C1 segment of cervical spinal cord (tissue), 14 donors: ENCODE data around the gene LYPD3.
"Not testable (repeated sequence)": the region's sequence is repeated elsewhere in the genome, so short reads cannot be mapped to it uniquely, and the experiment has no call there.

Source experiments
- DNase-seq, 14 donors: peaks; one replicate each; lab custom pipeline; 2025; lab: John Stamatoyannopoulos, UW

LYPD3 gene

DNA sequence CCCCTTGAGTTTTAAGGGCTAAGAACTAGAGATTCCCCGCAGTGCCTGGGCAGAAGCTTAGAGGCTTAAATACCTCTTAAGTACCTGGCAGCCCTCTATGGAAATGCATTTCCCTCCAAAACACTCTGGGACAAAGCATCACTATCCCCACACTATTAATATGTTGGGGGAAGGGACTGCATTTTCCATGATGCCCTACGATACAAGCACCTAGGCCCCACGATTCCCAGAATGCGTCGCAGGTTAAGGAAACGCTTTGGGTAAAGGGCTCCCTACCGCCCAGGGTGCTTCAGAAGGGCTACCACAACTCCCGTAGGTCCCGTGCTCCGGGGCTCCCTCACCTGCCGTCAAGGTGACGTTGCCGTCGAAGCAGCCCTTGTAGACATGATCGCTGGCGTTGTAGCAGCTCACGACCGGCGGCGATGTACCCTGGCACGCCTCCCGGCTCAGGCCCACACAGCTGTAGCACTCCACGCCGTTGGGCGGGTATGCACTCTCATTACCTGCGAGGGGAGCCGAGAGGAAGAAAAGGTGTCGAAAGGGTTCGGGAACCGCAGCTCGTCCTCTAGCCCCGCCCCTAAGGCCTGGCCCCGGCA, 2.5 kb downstream of the LYPD3 start:
- no peak for DNase-seq

DNA sequence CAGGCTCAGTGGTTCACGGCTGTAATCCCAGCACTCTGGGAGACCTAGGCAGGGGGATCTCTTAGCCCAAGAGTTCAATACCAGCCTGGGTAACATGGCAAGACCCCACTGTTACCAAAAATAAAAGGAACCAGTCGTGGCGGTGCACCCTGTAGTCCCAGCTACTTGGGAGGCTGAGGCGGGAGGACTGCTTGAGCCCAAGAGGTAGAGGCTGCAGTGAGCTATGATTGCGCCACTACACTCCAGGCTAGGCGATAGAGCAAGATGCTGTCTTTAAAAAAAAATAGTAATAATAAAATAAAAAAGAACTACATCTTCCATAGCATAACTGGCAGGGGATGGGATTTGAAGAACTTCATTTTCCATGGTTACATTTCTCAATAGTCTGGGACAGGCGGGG, 3.0 kb downstream of the LYPD3 start:
- DNase-seq = no peak

DNA sequence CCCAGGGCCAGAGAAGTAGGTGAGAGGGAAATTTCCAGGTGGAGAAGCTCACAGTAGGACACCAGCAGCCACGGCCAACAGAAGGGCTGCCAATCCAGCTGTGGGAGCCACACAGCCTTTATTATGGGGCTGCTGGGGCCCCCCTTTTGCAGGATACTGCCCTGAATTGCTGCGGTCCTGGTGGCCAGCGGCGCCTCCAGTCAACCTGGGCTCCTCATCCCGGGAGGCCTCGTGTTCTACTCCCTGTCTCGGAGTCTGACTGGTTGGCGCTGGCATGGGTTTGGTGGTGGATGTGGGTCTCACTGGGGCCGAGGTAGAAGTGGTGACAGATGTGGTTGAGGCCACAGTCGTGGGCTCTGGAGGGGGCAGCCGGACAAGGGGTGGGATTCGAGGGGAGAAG, 4.1 kb downstream of the LYPD3 start:
- DNase-seq = no peak

DNA sequence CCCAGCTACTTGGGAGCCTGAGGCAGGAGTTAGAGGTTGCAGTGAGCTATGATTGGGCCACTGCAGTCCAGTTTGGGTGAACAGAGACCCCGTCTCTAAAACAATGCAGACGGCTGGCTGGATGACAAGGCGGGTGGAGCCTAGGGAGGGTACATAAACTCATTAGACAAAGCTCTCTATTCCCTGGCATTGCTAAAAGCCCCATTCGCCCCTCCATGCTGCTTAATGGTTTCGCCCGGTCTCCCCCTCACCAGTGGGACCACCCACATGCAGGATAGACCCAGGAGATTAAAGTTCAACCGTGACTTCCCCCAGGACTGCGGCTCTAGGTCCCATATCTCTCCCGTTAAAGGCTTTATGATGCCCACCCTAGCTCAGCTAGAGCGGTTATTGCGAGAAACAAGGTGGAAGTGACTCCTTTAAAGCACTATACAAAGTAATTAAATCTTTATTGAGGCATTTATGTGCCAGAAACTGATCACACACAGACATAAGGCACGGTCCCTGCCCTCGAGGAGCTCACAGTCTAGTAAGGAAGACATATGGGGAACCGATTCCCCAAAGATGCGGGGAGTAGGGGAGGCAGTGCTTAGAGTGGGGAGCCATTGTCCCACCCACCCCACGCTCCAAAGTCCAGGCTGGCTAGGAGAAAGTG, 4.9 kb downstream of the LYPD3 start:
- no peak for DNase-seq

DNA sequence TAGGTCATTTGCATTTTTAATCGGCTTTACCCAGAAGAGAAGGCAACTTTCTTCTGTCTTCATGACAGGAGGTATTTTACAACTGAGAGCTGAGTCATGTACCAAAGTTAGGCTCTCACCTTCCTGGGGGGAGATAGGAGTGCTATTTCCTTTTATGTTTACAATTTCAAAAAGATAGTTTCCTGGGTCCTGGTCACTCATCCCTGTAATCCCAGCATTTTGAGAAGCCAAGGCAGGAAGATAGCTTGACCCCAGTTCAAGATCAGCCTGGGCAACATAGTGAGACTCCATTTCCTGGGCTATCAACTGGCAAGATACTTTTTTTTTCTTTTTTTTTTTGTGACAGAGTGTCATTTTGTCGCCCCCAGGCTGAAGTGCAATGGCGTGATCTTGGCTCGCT, 7.6 kb downstream of the LYPD3 start:
- no peak for DNase-seq

DNA sequence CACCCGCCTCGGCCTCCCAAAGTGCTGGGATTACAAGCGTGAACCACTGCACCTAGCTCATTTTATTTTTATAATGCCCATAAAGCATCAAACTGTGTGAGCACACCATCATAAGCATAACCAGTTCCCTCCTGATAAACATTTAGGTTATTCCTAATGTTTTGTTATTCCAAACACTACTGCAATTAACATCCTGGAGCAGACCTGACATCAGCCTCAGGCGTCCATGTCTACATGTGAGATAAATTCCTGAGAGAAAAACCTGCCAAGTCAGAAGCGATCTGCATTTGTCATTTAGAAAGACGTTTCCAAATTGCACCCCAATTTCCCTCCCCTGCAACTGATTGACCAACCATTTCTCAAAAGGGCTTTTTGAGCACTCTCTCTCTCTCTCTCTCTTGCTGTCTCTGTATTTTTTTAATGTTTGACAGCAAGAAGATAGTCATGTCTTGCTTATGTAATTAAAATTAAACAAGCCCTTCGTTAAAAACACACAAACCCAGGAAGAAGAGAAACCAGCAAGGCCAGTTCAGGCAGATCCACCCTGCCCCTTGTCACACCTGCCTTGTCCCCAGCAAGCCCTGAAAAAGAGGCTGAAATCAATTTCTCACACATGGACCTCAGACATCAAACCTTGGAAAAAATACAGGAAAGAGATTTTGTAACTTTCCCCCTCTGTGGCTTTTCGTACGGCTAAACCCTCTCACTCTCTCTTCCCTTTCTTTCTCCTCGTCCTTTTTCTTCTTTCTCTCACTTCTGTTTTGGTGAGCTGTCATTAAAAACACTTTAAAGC, 9.9 kb downstream of the LYPD3 start:
- no peak for DNase-seq

DNA sequence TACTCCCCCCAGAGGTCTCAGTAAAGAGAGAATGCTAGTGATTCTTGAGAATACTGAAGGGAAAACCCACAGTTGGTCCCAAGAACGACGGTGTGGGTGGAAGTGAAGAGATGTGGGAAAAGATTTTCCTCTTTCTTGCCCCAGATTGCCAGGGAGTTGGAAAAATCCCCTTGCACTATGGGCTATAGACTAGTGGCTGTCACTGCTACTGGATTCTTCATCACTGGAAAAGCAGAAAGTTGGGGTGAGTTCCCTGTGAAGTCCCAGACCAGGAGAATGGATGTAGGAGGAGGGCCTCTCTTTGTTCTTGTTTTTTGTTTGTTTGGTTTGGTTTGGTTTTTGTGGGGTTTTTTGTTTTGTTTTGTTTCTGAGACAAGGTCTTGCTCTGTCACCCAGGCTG, 11.4 kb downstream of the LYPD3 start:
- no peak for DNase-seq

DNA sequence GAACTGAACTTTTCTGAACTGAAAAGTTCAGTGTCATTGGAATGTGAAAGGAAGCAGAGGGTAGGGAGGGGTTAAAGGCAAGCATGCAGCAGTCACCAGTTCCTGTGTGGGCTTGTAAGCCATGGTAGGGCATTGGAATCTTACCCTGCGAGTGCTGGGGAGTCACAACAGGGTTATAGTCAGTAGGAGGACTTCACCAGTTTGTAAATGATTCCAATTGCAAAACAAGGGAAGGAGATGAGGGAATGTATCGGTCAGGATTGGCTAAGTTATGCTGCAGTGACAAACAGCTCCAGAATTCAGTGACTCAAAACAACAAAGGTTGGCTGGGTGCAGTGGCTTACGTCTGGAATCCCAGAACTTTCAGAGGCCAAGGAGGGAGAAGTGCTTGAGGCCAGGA, 12.8 kb downstream of the LYPD3 start:
- no peak for DNase-seq

DNA sequence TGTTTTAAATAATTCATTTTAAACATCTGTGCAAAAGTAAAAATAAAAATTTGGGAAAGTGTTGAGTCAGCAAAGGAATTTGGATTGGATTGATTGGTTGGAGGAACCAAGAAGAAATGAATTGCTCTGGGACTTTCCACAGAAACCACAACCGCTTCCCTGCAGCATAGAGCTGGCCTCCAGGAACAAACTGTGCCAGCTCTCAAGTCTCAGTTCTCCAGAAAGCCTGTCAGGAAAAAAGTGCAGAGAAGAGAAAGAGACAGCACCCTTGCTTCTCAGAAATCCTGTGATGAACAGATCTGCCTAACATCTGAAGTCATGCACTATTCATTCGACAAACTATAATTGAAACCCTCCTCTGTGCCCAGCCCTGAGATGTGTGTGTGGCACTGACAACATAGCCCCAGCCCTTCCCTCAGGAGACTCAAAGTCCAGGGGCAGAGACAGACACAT, 14.8 kb downstream of the LYPD3 start:
- no peak for DNase-seq

DNA sequence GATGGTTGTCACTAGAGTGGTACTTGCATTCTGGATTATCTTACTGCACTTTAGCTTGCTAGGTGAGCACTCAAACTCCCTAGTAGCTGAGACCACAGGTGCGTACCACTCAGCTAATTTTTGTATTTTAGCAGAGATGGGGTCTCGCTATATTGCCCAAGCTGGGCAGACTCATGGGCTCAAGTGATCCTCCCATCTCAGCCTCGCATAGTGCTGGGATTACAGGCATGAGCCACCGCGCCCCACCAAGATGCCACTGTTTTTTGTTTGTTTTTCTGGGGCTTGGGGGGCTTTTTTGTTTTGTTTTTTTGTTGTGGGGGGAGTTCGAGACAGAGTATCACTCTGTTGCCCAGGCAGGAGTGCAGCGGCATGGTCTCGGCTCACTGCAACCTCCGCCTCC, 17.8 kb downstream of the LYPD3 start:
- no peak for DNase-seq

DNA sequence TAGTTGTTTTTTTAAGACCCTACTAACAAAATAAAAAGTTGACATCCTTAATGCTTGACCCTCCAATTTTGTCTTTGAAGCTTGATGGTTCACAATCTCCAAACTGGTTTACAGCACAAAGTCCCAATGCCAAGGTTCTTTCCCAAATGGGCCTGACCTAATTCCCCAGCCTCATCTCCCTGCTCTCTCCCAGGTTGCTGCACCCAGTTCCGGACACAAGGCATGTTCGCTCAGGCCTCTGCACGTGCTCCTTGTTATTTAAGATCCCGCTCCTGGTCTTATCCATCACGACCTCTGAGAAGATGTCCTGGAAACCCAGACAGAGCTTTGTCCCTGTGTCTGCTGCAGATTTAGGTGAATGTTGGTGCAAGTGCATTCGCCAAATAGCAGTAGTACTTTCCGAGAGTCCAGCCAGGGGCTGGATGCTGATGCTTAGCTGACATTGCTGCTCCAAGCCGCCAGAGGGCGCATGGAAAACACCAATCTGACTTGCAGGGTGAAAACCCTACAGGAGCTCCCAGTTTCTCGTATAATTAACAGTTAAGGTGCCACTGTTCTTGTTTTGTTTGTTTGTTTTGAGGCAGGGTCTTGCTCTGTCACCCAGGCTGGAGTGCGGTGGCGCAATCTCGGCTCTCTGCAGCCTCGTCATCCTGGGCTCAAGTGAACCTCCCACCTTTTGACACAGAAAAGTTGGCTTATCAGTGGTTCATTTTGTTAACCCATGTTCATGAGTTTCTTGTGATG, 18.5 kb downstream of the LYPD3 start:
- peak in 12 of 14 donors; percentile 6 to 67 (median 46) for DNase-seq

DNA sequence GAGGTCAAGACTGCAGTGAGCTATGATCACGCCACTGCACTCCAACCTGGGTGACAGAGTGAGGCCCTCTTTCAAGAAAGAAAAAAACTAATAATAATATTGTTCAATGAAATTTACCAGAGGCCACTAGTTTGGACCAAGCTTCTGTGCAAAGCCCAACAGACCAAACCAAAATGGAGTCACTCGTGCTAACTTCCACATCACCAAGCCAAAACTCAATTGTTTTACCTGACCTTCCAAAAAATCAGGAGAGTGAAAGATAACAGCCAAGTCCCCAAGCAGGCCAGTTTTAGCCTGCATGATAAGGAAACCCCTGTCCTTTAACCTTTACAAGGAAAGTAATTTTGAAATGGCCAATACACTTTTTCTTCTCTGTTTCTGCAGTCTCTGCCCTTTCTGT, 20.0 kb downstream of the LYPD3 start:
- DNase-seq = no peak

DNA sequence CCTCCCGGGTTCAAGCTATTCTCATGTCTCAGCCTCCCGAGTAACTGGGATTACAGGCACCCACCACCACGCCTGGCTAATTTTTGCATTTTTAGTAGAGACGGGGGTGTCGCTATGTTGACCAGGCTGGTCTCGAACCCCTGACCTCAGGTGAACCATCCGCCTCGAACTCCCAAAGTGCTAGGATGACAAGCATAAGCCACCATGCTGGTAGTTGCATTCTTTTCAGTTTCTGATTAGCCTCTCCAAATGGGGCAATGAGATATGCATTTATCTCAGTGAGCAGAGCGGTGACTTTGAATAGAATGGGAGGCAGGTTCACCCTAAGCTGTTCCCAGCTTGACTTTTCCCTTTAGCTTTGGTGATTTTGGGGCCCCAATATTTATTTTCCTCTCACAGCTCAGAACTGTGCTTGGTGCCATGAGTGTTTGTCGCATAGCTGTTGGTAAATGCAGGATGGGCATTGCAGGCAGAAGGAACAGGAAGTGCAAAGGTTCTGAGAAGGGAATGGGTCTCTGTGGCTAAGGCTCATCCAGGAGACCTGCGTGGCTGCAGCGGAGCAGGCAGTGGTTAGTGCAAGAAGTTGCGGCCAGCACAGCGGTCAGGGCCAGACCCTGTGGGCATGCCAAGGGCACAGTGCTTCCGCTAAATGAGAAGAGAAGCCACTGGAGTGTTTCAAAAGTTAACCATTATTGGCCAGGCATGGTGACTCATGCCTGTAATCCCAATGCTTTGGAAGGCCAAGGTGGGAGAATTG, 20.7 kb downstream of the LYPD3 start:
- DNase-seq = no peak

DNA sequence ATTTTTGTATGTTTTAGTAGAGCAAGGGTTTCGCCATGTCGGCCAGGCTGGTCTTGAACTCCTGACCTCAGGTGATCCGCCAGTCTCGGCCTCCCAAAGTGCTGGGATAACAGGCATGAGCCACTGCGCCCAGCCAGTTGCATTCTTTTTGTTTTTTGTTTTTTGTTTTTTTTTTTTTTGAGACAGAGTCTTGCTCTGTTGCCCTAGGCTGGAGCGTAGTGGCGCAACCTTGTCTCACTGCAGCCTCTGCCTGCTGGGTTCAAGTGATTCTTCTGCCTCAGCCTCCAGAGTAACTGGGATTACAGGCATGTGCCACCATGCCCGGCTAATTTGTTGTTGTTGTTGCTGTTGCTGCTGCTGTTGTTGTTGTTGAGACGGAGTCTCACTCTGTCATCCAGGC, 21.3 kb downstream of the LYPD3 start:
- DNase-seq = not testable (repeated sequence)

DNA sequence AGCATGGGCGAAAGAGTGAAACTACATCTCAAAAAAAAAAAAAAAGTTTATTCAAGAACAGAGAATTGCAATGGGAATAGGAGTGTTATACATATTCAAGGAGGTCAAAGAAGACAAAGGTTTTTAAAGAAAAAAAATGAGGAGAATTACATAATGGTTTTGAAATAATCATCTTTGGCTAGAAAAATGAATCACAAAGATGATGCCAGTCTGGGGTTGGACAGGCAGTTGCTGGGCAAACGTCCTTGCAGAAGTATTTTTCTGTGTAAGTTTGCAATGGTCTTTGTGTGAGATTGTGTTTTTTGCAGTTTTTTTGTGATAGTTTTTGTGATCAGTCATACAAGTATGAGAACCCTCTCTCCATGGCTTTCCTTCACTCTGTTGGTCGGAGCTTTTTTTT, 23.7 kb downstream of the LYPD3 start:
- no peak for DNase-seq

DNA sequence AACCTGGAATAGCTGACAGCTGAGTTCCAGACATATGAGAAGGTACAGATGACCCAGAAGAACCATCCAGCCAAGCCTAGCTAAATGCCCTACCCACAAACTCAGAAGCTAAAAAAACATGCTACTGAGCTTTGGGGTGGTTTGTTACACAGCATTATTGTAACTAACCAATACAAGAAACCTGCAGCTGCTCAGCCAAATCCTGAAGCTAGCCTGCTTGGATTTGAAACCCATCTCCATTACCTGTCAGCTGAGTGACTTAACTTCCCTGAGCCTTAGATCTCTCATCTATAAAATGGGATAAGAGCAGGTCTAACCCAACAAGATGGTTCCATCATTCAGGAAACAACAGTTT, 25.7 kb downstream of the LYPD3 start:
- DNase-seq = no peak

DNA sequence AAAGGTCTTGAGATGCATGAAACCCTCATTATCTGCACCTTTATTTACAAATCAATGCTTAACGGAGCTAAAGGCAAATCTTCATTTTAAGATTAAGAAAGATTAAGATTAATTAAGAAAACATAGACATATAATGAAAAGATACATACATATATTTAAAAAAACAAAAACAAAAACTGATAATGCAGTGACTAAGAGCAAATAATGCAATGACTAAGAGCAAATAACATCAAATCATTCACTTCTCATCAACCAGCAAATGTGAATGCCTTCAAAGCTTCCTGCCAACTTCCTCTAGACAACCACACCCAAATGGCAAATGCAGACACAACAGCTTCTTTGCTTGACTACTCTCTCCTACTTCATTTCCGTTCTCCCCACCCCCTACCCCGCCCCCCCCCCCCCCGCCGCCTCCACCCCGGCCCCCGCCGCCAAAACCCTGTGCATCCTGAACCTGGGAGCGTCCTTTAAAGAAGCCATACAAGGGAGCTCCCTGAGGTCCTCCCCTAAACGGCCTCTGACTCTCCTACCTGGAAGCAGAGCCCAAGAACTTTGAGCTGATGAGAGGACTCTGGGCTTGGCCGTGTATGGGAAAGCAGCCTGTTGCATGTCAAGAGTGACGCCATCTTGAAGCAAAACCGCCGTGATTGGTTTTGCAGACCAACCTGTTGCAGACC, 26.2 kb downstream of the LYPD3 start:
- DNase-seq = no peak

DNA sequence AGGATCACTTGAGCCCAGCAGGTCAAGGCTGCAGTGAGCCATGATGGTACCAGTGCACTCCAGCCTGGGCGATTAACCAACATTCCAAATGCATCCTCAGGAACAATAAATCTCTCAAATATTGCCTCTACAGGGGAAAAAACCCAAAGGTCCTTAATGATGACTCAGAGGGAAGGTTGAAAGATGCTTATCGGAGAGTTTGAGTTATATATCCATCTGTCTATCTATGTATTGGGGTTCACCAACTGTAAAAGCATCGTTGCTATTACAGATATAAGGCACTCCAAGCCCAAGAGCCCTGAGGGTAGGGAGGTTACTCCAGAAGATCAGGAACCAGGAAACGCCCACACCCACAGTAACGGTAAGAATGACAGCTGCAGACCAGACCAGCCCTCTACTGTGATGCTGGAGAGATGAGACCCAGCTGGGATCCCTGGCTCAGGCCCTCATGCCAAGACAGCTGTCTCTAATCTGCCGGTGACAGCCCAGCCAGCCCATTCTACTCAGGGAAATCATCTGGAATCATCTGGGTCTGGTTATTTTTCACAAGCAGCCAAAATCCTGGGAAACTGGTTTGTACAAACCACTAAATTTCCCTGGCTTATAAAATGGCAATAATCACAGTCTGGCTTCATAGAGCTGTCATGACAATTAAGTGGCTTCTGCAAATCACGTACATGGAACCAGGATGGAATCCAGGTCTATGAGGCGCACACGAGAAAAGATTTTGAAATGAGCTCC, 26.9 kb downstream of the LYPD3 start:
- no peak for DNase-seq

DNA sequence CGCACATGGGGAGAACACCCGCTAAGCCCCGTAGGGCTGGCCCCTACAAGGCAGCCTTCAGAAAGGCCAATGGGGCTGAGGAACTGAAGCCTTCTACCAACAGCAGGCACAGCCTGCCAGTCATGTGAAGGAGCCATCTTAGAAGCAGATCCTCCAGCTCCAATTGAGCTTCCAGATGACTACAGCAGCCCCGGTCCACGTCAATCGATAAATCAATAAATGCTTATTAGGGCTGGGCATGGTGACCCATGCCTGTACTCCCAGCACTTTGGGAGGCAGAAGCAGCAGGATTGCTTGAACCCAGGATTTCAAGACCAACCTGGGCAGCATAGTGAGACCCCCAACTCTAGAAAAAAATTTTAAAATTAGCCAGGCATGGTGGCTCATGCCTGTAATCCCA, 27.7 kb downstream of the LYPD3 start:
- no peak for DNase-seq

DNA sequence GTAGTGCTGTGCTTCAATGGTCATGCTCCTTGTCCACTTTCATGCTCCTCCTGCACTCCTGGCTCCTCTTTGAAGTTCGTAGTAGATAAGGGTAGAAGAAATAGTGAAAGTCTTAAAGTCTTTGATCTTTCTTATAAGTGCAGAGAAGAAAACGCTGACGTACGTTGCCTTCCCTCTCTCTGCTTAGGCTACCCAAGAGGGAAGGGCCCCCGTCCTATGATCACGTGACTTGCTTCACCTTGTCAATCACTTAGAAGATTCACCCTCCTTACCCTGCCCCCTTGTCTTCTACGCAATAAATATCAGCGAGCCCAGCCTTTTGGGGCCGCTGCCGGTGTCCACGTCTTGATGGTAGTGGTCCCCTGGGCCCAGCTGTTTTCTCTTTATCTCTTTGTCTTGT, 28.1 kb downstream of the LYPD3 start:
- DNase-seq = not testable (repeated sequence)
